Lower leg skin (tissue), 3 donors: ENCODE data around the gene LARP1B.

Source experiments
- CTCF ChIP-seq, 3 donors: fragments of 450-650 bp; IDR thresholded peaks; one replicate each; pipeline ENCODE4 v1.5.1; 2016; ENCODE audit warnings: antibody characterized with exemption in 3 of 3, mild to moderate bottlenecking in 3 of 3, moderate library complexity in 2 of 3
- POLR2A ChIP-seq, 2 donors: fragments of 450-650 bp; IDR thresholded peaks; one replicate each; pipeline ENCODE4 v1.6.1; 2016 to 2017; ENCODE audit warnings: antibody characterized with exemption in 2 of 2, mild to moderate bottlenecking in 1 of 2, moderate library complexity in 1 of 2

GRCh38 chr4:128130621-128131020 is 69.5 kb downstream of the LARP1B start:
- TF ChIP-seq CTCF (IDR thresholded peaks at IDR 0.05) (no peak), POLR2A (IDR thresholded peaks at IDR 0.05) (no peak)
